Glutamatergic neuron (in vitro differentiated cells): ENCODE measurements around the gene SAMD4A. TPM values are rescaled to one million over a fixed set of nuclear protein-coding genes. Genes with fewer than 3 reads are reported as not detected.

Source experiments
- total RNA-seq: library from RNA; stranded (reverse); fragmentation: NEBNext Ultra II Directional; extraction: Animal tissue kit (Norgen Biotek cat#: 25700); gene quantifications from one replicate; pipeline ENCODE4 v1.2.1, GENCODE V29; 2021; ENCODE audit not compliant: unreplicated experiment

SAMD4A gene
- total RNA-seq, 1 donor from 2014 or later, result 0.56 TPM

Other genes with a start within 250 kb of the SAMD4A start
- 4.4 TPM for gene CDKN3, start 170.1 kb upstream of the SAMD4A start, total RNA-seq
- gene CNIH1, start 125.8 kb upstream of the SAMD4A start, total RNA-seq, result 71.9 TPM
- 67.1 TPM for gene GMFB, start 78.1 kb upstream of the SAMD4A start, total RNA-seq
- 18.7 TPM for gene CGRRF1, start 57.2 kb upstream of the SAMD4A start, total RNA-seq